T-cell (primary cell): ENCODE data around the gene KCNJ16. TPM values are rescaled to one million over a fixed set of nuclear protein-coding genes. Genes with fewer than 3 reads are reported as not detected.

Source experiments
- ATAC-seq, 4 experiments: fragments of 200-7000 bp in 3 of 4; fragments of 150-1000 bp in 1 of 4; cut with Tn5 transposase; replicated peaks in 1 of 4; 1 replicate in 3 of 4; 2 replicates in 1 of 4; pipeline ENCODE4 v1.10.0; 2021; ENCODE audit warnings: moderate library complexity in 3 of 4, mild to moderate bottlenecking in 2 of 4, moderate number of reproducible peaks in 1 of 4
- CTCF ChIA-PET, 2 donors: fragments of 300-600 bp; sonication (Branson Sonifier 250); formaldehyde crosslinking; loops; one replicate each; lab custom pipeline; 2022; ENCODE audit warnings: antibody characterized with exemption in 2 of 2; lab: Charles Lee
- POLR2A ChIA-PET, 2 donors: fragments of 300-600 bp; sonication (Branson Sonifier 250); formaldehyde crosslinking; loops; one replicate each; lab custom pipeline; 2022; ENCODE audit warnings: antibody characterized with exemption in 2 of 2; lab: Charles Lee
- DNase-seq, 35 experiments: peaks; one replicate each; pipeline versions ENCODE4 v3.0.0 to v3.0.0-alpha.2; 2013 to 2023
- H3K27ac ChIP-seq: one replicate; pipeline ENCODE4 v1.5.1; 2013; ENCODE audit warnings: low read length
- H3K27me3 ChIP-seq, 2 experiments: replicated peaks in 1 of 2; 1 replicate in 1 of 2; 2 replicates in 1 of 2; pipeline versions ENCODE4 v1.6.1 to v1.7.0; 2013; ENCODE audit warnings: low read length in 1 of 2, mixed read lengths in 1 of 2; ENCODE audit not compliant: control insufficient read depth in 2 of 2, insufficient read depth in 2 of 2; ENCODE audit errors: extremely low read depth in 1 of 2
- H3K36me3 ChIP-seq, 2 donors: 1 replicate in 1 of 2; 2 replicates in 1 of 2; pipeline versions ENCODE4 v1.6.1 to v1.7.0; 2013; ENCODE audit warnings: low read length in 1 of 2; ENCODE audit not compliant: control insufficient read depth in 2 of 2, insufficient read depth in 1 of 2; ENCODE audit errors: extremely low read depth in 1 of 2
- H3K4me1 ChIP-seq, 2 experiments: 1 replicate in 1 of 2; 2 replicates in 1 of 2; pipeline versions ENCODE4 v1.6.1 to v1.7.0; 2013; ENCODE audit warnings: low read length in 2 of 2, mixed read lengths in 1 of 2; ENCODE audit not compliant: insufficient read depth in 2 of 2, control insufficient read depth in 1 of 2; ENCODE audit errors: extremely low read depth in 1 of 2
- H3K4me3 ChIP-seq, 2 donors: 1 replicate in 1 of 2; 2 replicates in 1 of 2; pipeline versions ENCODE4 v1.5.1 to v1.7.0; 2013; ENCODE audit warnings: mild to moderate bottlenecking in 2 of 2, low read length in 1 of 2, moderate library complexity in 1 of 2; ENCODE audit not compliant: control insufficient read depth in 1 of 2; ENCODE audit errors: extremely low read depth in 1 of 2
- H3K9me3 ChIP-seq: 2 replicates; pipeline ENCODE4 v1.7.0; 2013
- H3K27ac Mint-ChIP-seq, 2 donors: one replicate each; pipeline ENCODE4 v1.8.0; 2020 to 2021; ENCODE audit warnings: mild to moderate bottlenecking in 2 of 2, mixed read lengths in 2 of 2
- H3K27me3 Mint-ChIP-seq, 2 donors: one replicate each; pipeline ENCODE4 v1.8.0; 2021 to 2022; ENCODE audit warnings: mixed read lengths in 2 of 2
- H3K36me3 Mint-ChIP-seq: one replicate; pipeline ENCODE4 v1.8.0; 2021; ENCODE audit warnings: mixed read lengths
- H3K4me1 Mint-ChIP-seq, 3 donors: one replicate each; pipeline ENCODE4 v1.8.0; 2020 to 2022; ENCODE audit warnings: mixed read lengths in 3 of 3, mild to moderate bottlenecking in 1 of 3
- H3K4me3 Mint-ChIP-seq, 3 donors: one replicate each; pipeline ENCODE4 v1.8.0; 2020 to 2022; ENCODE audit warnings: mild to moderate bottlenecking in 3 of 3, mixed read lengths in 3 of 3, moderate library complexity in 3 of 3
- H3K9me3 Mint-ChIP-seq, 3 donors: one replicate each; pipeline ENCODE4 v1.8.0; 2020 to 2022; ENCODE audit warnings: mixed read lengths in 3 of 3
- WGBS: methylation state at CpG from one replicate; pipeline ENCODE4 v1.1.5; 2013; ENCODE audit warnings: missing lambda C conversion rate; ENCODE audit not compliant: insufficient coverage; 5-methylcytosine and 5-hydroxymethylcytosine counted together
- total RNA-seq, 35 experiments: library from RNA in 6 of 35; stranded (reverse) in 6 of 35; fragments of 120-200 nt in 1 of 35; gene quantifications; one replicate each; pipeline versions ENCODE4 v1.2.1 to v1.2.4 and lab custom pipeline; 2013 to 2026

Gene KCNJ16
- total RNA-seq, 5 donors from 2014 or later (not counting 1 experiment from before 2014, with no cell fraction given), result not detected

DNA sequence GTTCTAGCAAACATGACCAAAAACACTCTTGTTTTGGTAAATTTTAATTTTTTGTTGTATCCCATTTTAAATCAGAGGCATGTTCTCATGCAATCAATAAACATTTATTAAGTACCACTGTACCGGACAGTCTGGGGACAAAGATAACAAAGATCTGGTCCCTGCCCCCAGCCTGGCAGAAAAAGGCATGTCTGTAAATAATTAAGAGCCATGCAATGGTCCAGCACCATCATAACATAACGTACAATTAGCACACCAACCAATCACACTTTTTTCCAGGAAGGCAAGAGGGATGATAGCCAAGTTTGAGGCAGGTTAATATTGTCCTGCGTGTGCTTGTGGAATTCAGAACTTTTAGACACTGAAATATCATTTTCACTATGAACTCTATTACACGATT, 3.5 kb downstream of the KCNJ16 start:
- H3K9me3 ChIP-seq, result no peaks in the 10 kb centered on the region
- Mint-ChIP-seq H3K27me3 (peaks cover 0 to 6% of the 10 kb centered on the region in 2 donors), H3K9me3 (peaks cover 0 to under 1% (median 0%) of the 10 kb centered on the region in 3 donors), H3K4me1 (no peaks in the 10 kb centered on the region), H3K27ac (no peak overlapping the region), H3K36me3 (no peaks in the 10 kb centered on the region), H3K4me3 (no peak overlapping the region)
- H3K36me3 ChIP-seq, result no peaks in the 10 kb centered on the region
- no peak overlapping the region for H3K27ac ChIP-seq
- POLR2A ChIA-PET, result no interaction called here
- DNase-seq (no peak), ATAC-seq (no peak)
- CTCF ChIA-PET, result no interaction called here
- no peaks in the 10 kb centered on the region for H3K27me3 ChIP-seq
- WGBS, result no CpG with 5 or more reads among the region's 4 CpGs
- H3K4me3 ChIP-seq, result no peak overlapping the region
- no peaks in the 10 kb centered on the region for H3K4me1 ChIP-seq

GRCh38 chr17:70078994-70079531, 4.0 kb downstream of the KCNJ16 start:
- H3K9me3 ChIP-seq, result no peaks in the 10 kb centered on the region
- Mint-ChIP-seq H3K4me3 (no peak overlapping the region), H3K4me1 (no peaks in the 10 kb centered on the region), H3K36me3 (no peaks in the 10 kb centered on the region), H3K9me3 (no peaks in the 10 kb centered on the region), H3K27ac (no peak overlapping the region), H3K27me3 (peaks cover 0 to 5% of the 10 kb centered on the region in 2 donors)
- WGBS, result 92% methylated on average over 2 of the region's 3 CpGs
- no peak overlapping the region for H3K4me3 ChIP-seq
- ChIA-PET POLR2A (no interaction called here), CTCF (no interaction called here)
- DNase-seq (no peak), ATAC-seq (no peak)
- no peak overlapping the region for H3K27ac ChIP-seq
- no peaks in the 10 kb centered on the region for H3K36me3 ChIP-seq
- no peaks in the 10 kb centered on the region for H3K4me1 ChIP-seq
- no peaks in the 10 kb centered on the region for H3K27me3 ChIP-seq

GRCh38 chr17:70080541-70081347, 5.7 kb downstream of the KCNJ16 start:
- ChIA-PET POLR2A (no interaction called here), CTCF (no interaction called here)
- Mint-ChIP-seq H3K36me3 (no peaks in the 10 kb centered on the region), H3K9me3 (peaks cover 0 to 3% (median 0%) of the 10 kb centered on the region in 3 donors), H3K4me1 (no peaks in the 10 kb centered on the region), H3K4me3 (no peak overlapping the region), H3K27ac (no peak overlapping the region), H3K27me3 (no peaks in the 10 kb centered on the region)
- H3K4me1 ChIP-seq, result no peaks in the 10 kb centered on the region
- WGBS, result 67% methylated on average over 3 of the region's 7 CpGs
- no peak overlapping the region for H3K4me3 ChIP-seq
- DNase-seq (no peak), ATAC-seq (no peak)
- no peaks in the 10 kb centered on the region for H3K36me3 ChIP-seq
- no peak overlapping the region for H3K27ac ChIP-seq
- no peaks in the 10 kb centered on the region for H3K9me3 ChIP-seq
- H3K27me3 ChIP-seq, result no peaks in the 10 kb centered on the region

DNA sequence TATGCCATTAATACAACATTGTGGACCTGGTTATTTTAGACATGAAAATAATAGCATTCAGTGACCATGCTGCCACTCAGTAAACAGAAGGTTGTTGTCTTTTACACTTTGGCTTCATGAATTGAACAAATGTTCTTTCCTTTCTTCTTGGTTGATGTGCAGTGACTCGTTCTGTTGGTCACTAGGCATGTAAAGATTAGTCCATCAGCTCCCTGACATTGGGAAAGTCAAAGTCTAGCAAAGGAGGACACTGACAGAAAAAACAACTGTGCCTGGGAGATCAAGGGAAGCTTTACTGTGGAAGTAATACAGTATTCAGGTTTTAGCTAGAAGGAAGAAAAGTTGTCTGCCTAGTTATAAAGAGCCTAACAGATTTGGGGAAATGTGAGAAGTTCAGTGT, 6.9 kb downstream of the KCNJ16 start:
- Histone ChIP-seq H3K9me3 (no peaks in the 10 kb centered on the region), H3K27ac (no peak overlapping the region), H3K4me1 (no peaks in the 10 kb centered on the region), H3K36me3 (no peaks in the 10 kb centered on the region), H3K27me3 (no peaks in the 10 kb centered on the region), H3K4me3 (no peak overlapping the region)
- Mint-ChIP-seq H3K27ac (no peak overlapping the region), H3K27me3 (no peaks in the 10 kb centered on the region), H3K36me3 (no peaks in the 10 kb centered on the region), H3K9me3 (peaks cover 0 to 3% (median 0%) of the 10 kb centered on the region in 3 donors), H3K4me1 (no peaks in the 10 kb centered on the region), H3K4me3 (no peak overlapping the region)
- CTCF ChIA-PET, result no interaction called here
- POLR2A ChIA-PET, result no interaction called here
- no peak for ATAC-seq
- no peak for DNase-seq
- 29% methylated on average over 1 of the region's 1 CpG for WGBS

- Mint-ChIP-seq H3K27me3 (no peaks in the 10 kb centered on the region), H3K27ac (no peak overlapping the region), H3K36me3 (no peaks in the 10 kb centered on the region), H3K9me3 (peaks cover 0 to 3% (median 0%) of the 10 kb centered on the region in 3 donors), H3K4me3 (no peak overlapping the region), H3K4me1 (no peaks in the 10 kb centered on the region)
- no peaks in the 10 kb centered on the region for H3K9me3 ChIP-seq
- no peak overlapping the region for H3K27ac ChIP-seq
- CTCF ChIA-PET, result no interaction called here
- no peaks in the 10 kb centered on the region for H3K4me1 ChIP-seq
- WGBS, result 100% methylated on average over 2 of the region's 4 CpGs
- DNase-seq (no peak), ATAC-seq (no peak)
- POLR2A ChIA-PET, result no interaction called here
- no peaks in the 10 kb centered on the region for H3K27me3 ChIP-seq
- H3K36me3 ChIP-seq, result no peaks in the 10 kb centered on the region
- H3K4me3 ChIP-seq, result no peak overlapping the region
Observed at GRCh38 chr17:70084476-70084875, 9.5 kb downstream of the KCNJ16 start.

- Mint-ChIP-seq H3K27me3 (no peaks in the 10 kb centered on the region), H3K36me3 (no peaks in the 10 kb centered on the region), H3K4me3 (no peak overlapping the region), H3K27ac (no peak overlapping the region), H3K9me3 (peaks cover 0 to 3% (median 0%) of the 10 kb centered on the region in 3 donors), H3K4me1 (no peaks in the 10 kb centered on the region)
- WGBS, result 80% methylated on average over 1 of the region's 2 CpGs
- ATAC-seq (no peak), DNase-seq (no peak)
- POLR2A ChIA-PET, result no interaction called here
- Histone ChIP-seq H3K36me3 (no peaks in the 10 kb centered on the region), H3K9me3 (no peaks in the 10 kb centered on the region), H3K27me3 (no peaks in the 10 kb centered on the region), H3K4me3 (no peak overlapping the region), H3K27ac (no peak overlapping the region), H3K4me1 (no peaks in the 10 kb centered on the region)
- CTCF ChIA-PET, result no interaction called here
Observed at GRCh38 chr17:70086516-70086915, 11.5 kb downstream of the KCNJ16 start.
